ENCODE measurements around the gene POLR3GL.
"Not testable (repeated sequence)": the region's sequence is repeated elsewhere in the genome, so short reads cannot be mapped to it uniquely, and the experiment has no call there.

POLR3GL gene

GRCh38 chr1:146021622-146022402 lies 57.3 kb downstream of the POLR3GL start, which contains the start of gene HJV:
HJV (minus strand) TSS chr1:146021735; CDS start chr1:146020231, 1,504 bp downstream.
- DNase-seq: no peak

- DNase-seq: no peak
Measured at GRCh38 chr1:146022403-146023127, 58.1 kb downstream of the POLR3GL start.

- DNase-seq: not testable (repeated sequence)
Measured at GRCh38 chr1:146025787-146026495, 61.5 kb downstream of the POLR3GL start.

GRCh38 chr1:146026650-146027049 lies 62.2 kb downstream of the POLR3GL start:
- DNase-seq: not testable (repeated sequence)

Measured in activated CD4-positive, alpha-beta T cell treated with anti-CD3 and anti-CD28 coated beads, Interleukin-2, amount 50 U/mL, for 48 hours (primary cell).